GM12875 (cell line): ENCODE measurements around the gene PRR36.

Source experiments
- H3K4me3 ChIP-seq: one replicate; pipeline ENCODE4 v1.5.1; 2011; ENCODE audit warnings: low read depth, low read length, control low read depth
- CTCF ChIP-seq: IDR thresholded peaks from 2 replicates; pipeline ENCODE4 v1.5.1; 2011; ENCODE audit warnings: low read depth, mild to moderate bottlenecking, control low read depth, inconsistent platforms, low read length, moderate library complexity, borderline replicate concordance; ENCODE audit not compliant: insufficient read depth

PRR36 gene

DNA sequence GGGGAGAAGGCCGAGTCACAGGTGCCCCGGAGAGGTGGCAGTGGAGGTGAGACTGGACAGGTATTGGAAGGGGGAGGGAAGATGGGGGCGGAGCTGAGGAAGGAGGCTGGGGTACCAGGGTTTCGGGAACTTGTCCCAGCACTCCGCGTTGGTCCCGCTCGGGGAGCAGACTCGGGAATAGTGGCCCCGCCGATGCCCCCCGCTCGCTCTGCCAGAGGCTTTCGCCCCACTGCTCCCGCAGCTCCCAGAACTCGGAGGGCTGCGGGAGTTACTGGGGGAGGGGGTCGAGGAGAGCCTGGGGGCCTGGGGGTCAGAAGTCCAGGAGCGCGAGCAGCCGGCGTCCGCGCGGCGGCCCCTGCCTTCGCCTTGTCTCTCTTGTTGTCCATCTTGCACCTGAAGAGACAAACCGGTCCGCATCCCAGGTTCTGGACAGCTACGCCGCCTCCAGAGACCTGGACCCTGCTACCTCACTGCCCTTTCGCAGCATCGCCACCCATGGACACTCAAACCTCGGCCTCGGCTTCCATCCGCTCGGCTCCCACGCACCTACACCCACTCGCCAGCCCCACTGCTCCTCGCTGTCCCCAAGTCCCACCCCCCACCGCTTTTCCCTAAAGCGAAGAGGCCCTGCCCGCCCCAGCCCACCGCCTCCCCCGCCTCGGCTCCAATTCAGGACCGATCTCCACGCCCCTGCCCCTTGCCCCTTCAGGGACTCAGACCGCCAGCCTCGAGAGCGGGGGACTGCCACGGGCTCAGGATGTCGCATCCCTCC lies 700 bp downstream of the PRR36 start:
- no peak overlapping the region for H3K4me3 ChIP-seq

DNA sequence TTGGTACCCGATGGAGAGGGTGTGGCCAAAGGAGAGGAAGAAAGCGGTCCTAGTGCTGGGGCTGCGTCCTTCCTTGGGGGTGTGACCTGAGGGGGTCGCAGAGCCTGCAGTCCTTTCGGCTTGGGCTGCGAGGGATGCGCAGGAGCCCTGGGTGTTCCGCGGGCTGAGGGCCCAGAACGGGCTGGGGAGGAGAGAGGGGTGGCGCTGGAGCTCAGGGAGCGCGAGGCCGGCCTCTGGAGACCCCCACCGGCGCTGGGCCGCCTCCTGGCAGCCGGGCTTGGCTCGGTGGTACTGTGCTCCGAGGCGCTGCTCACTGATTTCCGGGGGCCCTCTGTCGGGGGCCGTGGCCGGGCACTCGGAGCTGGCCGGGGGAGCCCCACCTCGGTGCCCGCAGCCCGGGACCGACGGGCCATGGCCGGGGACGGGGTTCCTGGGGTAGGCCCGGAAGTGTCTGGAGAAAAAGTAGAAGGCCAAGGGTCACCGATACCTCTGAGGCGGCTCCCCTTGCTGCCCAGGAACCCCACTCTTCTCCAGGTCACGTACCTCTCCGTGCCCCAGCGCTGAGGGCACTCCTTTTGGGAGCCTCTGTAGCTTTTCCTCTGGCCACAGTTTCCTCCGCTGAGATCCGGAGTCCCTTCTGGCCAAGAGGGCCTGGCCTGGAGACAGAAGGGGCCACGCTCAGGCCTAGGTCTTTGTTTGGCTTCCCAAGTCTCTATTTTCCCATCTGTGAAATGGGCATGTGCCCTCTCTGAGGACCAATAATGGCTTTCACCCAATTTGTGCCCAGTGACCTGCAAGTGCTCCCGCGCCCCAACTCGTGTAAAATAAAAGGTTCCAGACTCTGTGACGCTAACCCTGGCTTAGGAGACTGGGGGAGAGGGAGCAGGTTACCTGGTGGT lies 1.6 kb downstream of the PRR36 start:
- TF ChIP-seq CTCF = no peak
- H3K4me3 ChIP-seq = no peak overlapping the region

More for the DNA sequence above, 700 bp downstream of the PRR36 start:
- TF ChIP-seq CTCF = no peak

- no peak for TF ChIP-seq CTCF
- no peak overlapping the region for H3K4me3 ChIP-seq
These were observed 2.5 kb downstream of the PRR36 start for GRCh38 chr19:7871437-7872305.

DNA sequence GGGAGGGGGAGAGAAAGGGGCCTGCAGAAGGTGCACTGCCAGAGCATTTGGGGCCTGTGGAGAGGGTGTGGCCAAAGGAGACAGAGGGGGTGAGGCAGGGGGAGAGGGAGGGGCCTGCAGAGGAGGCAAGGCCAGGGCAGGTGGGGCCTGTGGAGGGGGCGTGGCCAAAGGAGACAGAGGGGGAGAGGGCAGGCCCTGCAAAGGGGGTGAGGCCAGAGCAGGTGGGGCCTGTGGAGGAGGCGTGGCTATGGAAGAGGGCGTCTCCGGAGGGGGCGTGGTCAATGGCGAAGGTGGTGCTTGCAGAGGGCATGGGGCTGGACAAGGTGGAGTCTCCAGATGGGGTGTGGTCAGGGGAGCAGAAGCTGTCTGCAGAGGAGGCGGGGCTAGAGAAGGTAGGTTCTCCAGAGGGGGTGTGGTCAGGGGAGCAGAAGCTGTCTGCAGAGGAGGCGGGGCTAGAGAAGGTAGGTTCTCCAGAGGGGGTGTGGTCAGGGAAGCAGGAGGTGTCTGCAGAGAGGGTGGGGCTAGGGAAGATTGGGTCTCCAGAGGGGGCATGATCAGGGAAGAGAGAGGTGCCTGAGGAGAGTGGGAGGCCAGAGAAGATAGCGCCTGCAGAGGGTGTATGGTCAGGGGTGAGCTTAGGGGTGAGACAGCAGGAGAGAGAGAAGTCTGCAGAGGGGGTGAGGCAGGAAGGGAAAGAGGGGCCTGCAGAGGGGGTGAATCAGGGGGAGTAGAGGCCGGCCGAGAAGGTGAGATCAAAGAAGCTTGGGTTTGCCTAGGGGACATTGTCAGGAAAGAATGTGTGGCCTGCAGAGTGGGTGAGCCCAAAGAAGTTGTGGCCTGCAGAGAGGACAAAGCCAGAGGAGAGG lies 3.4 kb downstream of the PRR36 start:
- no peak overlapping the region for H3K4me3 ChIP-seq
- no peak for TF ChIP-seq CTCF

DNA sequence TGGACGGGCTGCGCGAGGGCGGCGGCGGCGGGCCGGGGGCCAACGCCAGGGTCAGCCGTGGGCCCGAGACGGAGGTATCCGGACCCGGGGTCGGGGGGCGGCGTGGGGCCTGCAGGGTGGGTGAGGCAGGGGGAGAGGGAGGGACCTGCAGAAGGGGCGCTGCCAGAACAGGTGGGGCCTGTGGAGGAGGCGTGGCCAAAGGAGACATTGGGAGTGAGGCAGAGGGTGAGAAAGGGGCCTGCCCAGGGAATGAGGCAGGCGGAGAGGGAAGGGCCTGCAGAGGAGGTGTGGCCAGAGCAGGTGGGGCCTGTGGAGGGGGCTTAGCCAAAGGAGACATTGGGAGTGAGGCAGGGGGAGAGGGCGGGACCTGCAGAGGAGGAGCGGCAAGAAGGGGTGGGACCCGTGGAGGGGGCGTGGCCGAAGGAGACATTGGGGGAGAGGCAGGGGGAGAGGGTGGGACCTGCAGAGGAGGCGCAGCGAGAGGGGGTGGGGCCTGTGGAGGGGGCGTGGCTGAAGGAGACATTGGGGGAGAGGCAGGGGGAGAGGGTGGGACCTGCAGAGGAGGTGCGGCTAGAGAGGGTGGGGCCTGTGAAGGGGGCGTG lies 4.2 kb downstream of the PRR36 start:
- no peak overlapping the region for H3K4me3 ChIP-seq
- no peak for TF ChIP-seq CTCF
